GM19468 (cell line): ENCODE measurements around the gene LMNA.
"Not testable (repeated sequence)": the region's sequence is repeated elsewhere in the genome, so short reads cannot be mapped to it uniquely, and the experiment has no call there.

ENCODE experiments used
- ATAC-seq: cut with Tn5 transposase; IDR thresholded peaks from one replicate; pipeline ENCODE4 v1.9.1; 2021; ENCODE audit warnings: mild to moderate bottlenecking, moderate library complexity, moderate number of reproducible peaks; ENCODE audit not compliant: unreplicated experiment; ENCODE audit errors: extremely low read depth

The LMNA gene

GRCh38 chr1:156118177-156118868, 3.8 kb downstream of the LMNA start:
- no peak for ATAC-seq

- ATAC-seq, result no peak
Observed at GRCh38 chr1:156119503-156120209, 5.1 kb downstream of the LMNA start.

GRCh38 chr1:156120318-156120717, 5.8 kb downstream of the LMNA start:
- ATAC-seq, result no peak

- not testable (repeated sequence) for ATAC-seq
Observed at GRCh38 chr1:156121005-156121404, 6.5 kb downstream of the LMNA start.

GRCh38 chr1:156121457-156121856, 6.9 kb downstream of the LMNA start:
- no peak for ATAC-seq

GRCh38 chr1:156122086-156122485, 7.6 kb downstream of the LMNA start:
- no peak for ATAC-seq

GRCh38 chr1:156122519-156123355, 8.2 kb downstream of the LMNA start:
- ATAC-seq, result no peak

- no peak for ATAC-seq
Observed at GRCh38 chr1:156123356-156124196, 9.1 kb downstream of the LMNA start.

GRCh38 chr1:156124557-156125483, 10.3 kb downstream of the LMNA start:
- ATAC-seq, result no peak

- ATAC-seq, result not testable (repeated sequence)
Observed at GRCh38 chr1:156125544-156125943, 11.0 kb downstream of the LMNA start.

GRCh38 chr1:156126043-156126629, 11.6 kb downstream of the LMNA start:
- peak; percentile 19 for ATAC-seq

GRCh38 chr1:156126630-156127534, 12.4 kb downstream of the LMNA start:
- no peak for ATAC-seq

- ATAC-seq, result no peak
Observed at GRCh38 chr1:156128308-156128653, 13.8 kb downstream of the LMNA start.

GRCh38 chr1:156128654-156129597, 14.4 kb downstream of the LMNA start:
- ATAC-seq, result no peak

GRCh38 chr1:156129687-156130577, 15.4 kb downstream of the LMNA start:
- ATAC-seq, result no peak

- ATAC-seq, result no peak
Observed at GRCh38 chr1:156130578-156130942, 16.0 kb downstream of the LMNA start.
